Measurements from ENCODE around the gene MRC2. TPM values are rescaled to one million over a fixed set of nuclear protein-coding genes. Genes with fewer than 3 reads are reported as not detected.

MRC2 gene
- total and polyA plus RNA-seq, 2 experiments from 2014 or later = 104 to 121 TPM

GRCh38 chr17:62674363-62674739 is 46.9 kb downstream of the MRC2 start:
- no peaks in the 10 kb centered on the region for H3K27me3 ChIP-seq
- no peak overlapping the region for H3K4me2 ChIP-seq
- H3K36me3 ChIP-seq (replicated peaks; ENCODE audit: insufficient read depth, low read depth) = no peaks in the 10 kb centered on the region
- no peaks in the 10 kb centered on the region for H3K79me2 ChIP-seq
- H3K9me2 ChIP-seq (replicated peaks; ENCODE audit: insufficient read depth) = no peaks in the 10 kb centered on the region
- no peak for DNase-seq (ENCODE audit: low spot score)
- no peak overlapping the region for H3K4me3 ChIP-seq
- H3K9me3 ChIP-seq (ENCODE audit: low read depth) = no peaks in the 10 kb centered on the region
- WGBS (ENCODE audit: low lambda C conversion rate, missing lambda C conversion rate) = 85% methylated on average over 6 of the region's 6 CpGs
- H2AFZ ChIP-seq = no peak overlapping the region
- H4K20me1 ChIP-seq (ENCODE audit: insufficient read depth, poor library complexity, severe bottlenecking) = no peaks in the 10 kb centered on the region
- TF ChIP-seq EZH2 (IDR thresholded peaks at IDR 0.05; ENCODE audit: borderline replicate concordance) (no peak), EZH2phosphoT487 (IDR thresholded peaks at IDR 0.05; ENCODE audit: low read depth, severe bottlenecking, unreplicated experiment) (no peak), CTCF (IDR thresholded peaks at IDR 0.05; ENCODE audit: poor library complexity) (no peak)
- no peak overlapping the region for H3K27ac ChIP-seq
- H3K4me1 ChIP-seq (ENCODE audit: insufficient read depth) = no peaks in the 10 kb centered on the region

GRCh38 chr17:62674841-62675240 is 47.4 kb downstream of the MRC2 start:
- H3K9me3 ChIP-seq (ENCODE audit: low read depth) = no peaks in the 10 kb centered on the region
- H3K27me3 ChIP-seq = no peaks in the 10 kb centered on the region
- no peaks in the 10 kb centered on the region for H3K79me2 ChIP-seq
- no peak overlapping the region for H3K4me3 ChIP-seq
- WGBS (ENCODE audit: low lambda C conversion rate, missing lambda C conversion rate) = 95% methylated on average over 3 of the region's 3 CpGs
- H3K9me2 ChIP-seq (replicated peaks; ENCODE audit: insufficient read depth) = no peaks in the 10 kb centered on the region
- no peaks in the 10 kb centered on the region for H3K4me1 ChIP-seq (ENCODE audit: insufficient read depth)
- H2AFZ ChIP-seq = no peak overlapping the region
- no peaks in the 10 kb centered on the region for H3K36me3 ChIP-seq (replicated peaks; ENCODE audit: insufficient read depth, low read depth)
- TF ChIP-seq EZH2phosphoT487 (IDR thresholded peaks at IDR 0.05; ENCODE audit: low read depth, severe bottlenecking, unreplicated experiment) (no peak), CTCF (IDR thresholded peaks at IDR 0.05; ENCODE audit: poor library complexity) (no peak), EZH2 (IDR thresholded peaks at IDR 0.05; ENCODE audit: borderline replicate concordance) (no peak)
- no peak overlapping the region for H3K4me2 ChIP-seq
- no peaks in the 10 kb centered on the region for H4K20me1 ChIP-seq (ENCODE audit: insufficient read depth, poor library complexity, severe bottlenecking)
- H3K27ac ChIP-seq = no peak overlapping the region
- DNase-seq (ENCODE audit: low spot score) = no peak

GRCh38 chr17:62675260-62675659 is 47.8 kb downstream of the MRC2 start:
- H3K4me2 ChIP-seq = no peak overlapping the region
- H3K79me2 ChIP-seq = no peaks in the 10 kb centered on the region
- no peak overlapping the region for H3K4me3 ChIP-seq
- H4K20me1 ChIP-seq (ENCODE audit: insufficient read depth, poor library complexity, severe bottlenecking) = no peaks in the 10 kb centered on the region
- no peak for DNase-seq (ENCODE audit: low spot score)
- H3K4me1 ChIP-seq (ENCODE audit: insufficient read depth) = no peaks in the 10 kb centered on the region
- TF ChIP-seq EZH2 (IDR thresholded peaks at IDR 0.05; ENCODE audit: borderline replicate concordance) = no peak
- no peak for TF ChIP-seq EZH2phosphoT487 (IDR thresholded peaks at IDR 0.05; ENCODE audit: low read depth, severe bottlenecking, unreplicated experiment)
- TF ChIP-seq CTCF (IDR thresholded peaks at IDR 0.05; ENCODE audit: poor library complexity) = no peak
- H3K9me2 ChIP-seq (replicated peaks; ENCODE audit: insufficient read depth) = no peaks in the 10 kb centered on the region
- 92% methylated on average over 12 of the region's 12 CpGs for WGBS (ENCODE audit: low lambda C conversion rate, missing lambda C conversion rate)
- H2AFZ ChIP-seq = no peak overlapping the region
- H3K27ac ChIP-seq = no peak overlapping the region
- no peaks in the 10 kb centered on the region for H3K9me3 ChIP-seq (ENCODE audit: low read depth)
- no peaks in the 10 kb centered on the region for H3K27me3 ChIP-seq
- H3K36me3 ChIP-seq (replicated peaks; ENCODE audit: insufficient read depth, low read depth) = no peaks in the 10 kb centered on the region

GRCh38 chr17:62675701-62676100 is 48.2 kb downstream of the MRC2 start:
- TF ChIP-seq CTCF (IDR thresholded peaks at IDR 0.05; ENCODE audit: poor library complexity) = no peak
- TF ChIP-seq EZH2 (IDR thresholded peaks at IDR 0.05; ENCODE audit: borderline replicate concordance) = no peak
- TF ChIP-seq EZH2phosphoT487 (IDR thresholded peaks at IDR 0.05; ENCODE audit: low read depth, severe bottlenecking, unreplicated experiment) = no peak
- Histone ChIP-seq H3K9me2 (replicated peaks; ENCODE audit: insufficient read depth) (no peaks in the 10 kb centered on the region), H3K4me3 (no peak overlapping the region), H3K9me3 (ENCODE audit: low read depth) (no peaks in the 10 kb centered on the region), H4K20me1 (ENCODE audit: insufficient read depth, poor library complexity, severe bottlenecking) (no peaks in the 10 kb centered on the region), H3K4me1 (ENCODE audit: insufficient read depth) (no peaks in the 10 kb centered on the region), H3K79me2 (no peaks in the 10 kb centered on the region), H3K36me3 (replicated peaks; ENCODE audit: insufficient read depth, low read depth) (no peaks in the 10 kb centered on the region), H3K27me3 (no peaks in the 10 kb centered on the region), H3K27ac (no peak overlapping the region), H3K4me2 (no peak overlapping the region), H2AFZ (no peak overlapping the region)
- WGBS (ENCODE audit: low lambda C conversion rate, missing lambda C conversion rate) = 97% methylated on average over 4 of the region's 4 CpGs
- no peak for DNase-seq (ENCODE audit: low spot score)

Measured in hepatocyte (in vitro differentiated cells).